Left hindlimb (tissue), 1 donor: Measurements from ENCODE around the gene RMND1.
"Not testable (repeated sequence)": the region's sequence is repeated elsewhere in the genome, so short reads cannot be mapped to it uniquely, and the experiment has no call there.

ENCODE experiments used
- DNase-seq: peaks from one replicate; pipeline ENCODE4 v3.0.0-alpha.2; 2018

The RMND1 gene, protein sequence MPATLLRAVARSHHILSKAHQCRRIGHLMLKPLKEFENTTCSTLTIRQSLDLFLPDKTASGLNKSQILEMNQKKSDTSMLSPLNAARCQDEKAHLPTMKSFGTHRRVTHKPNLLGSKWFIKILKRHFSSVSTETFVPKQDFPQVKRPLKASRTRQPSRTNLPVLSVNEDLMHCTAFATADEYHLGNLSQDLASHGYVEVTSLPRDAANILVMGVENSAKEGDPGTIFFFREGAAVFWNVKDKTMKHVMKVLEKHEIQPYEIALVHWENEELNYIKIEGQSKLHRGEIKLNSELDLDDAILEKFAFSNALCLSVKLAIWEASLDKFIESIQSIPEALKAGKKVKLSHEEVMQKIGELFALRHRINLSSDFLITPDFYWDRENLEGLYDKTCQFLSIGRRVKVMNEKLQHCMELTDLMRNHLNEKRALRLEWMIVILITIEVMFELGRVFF

DNA sequence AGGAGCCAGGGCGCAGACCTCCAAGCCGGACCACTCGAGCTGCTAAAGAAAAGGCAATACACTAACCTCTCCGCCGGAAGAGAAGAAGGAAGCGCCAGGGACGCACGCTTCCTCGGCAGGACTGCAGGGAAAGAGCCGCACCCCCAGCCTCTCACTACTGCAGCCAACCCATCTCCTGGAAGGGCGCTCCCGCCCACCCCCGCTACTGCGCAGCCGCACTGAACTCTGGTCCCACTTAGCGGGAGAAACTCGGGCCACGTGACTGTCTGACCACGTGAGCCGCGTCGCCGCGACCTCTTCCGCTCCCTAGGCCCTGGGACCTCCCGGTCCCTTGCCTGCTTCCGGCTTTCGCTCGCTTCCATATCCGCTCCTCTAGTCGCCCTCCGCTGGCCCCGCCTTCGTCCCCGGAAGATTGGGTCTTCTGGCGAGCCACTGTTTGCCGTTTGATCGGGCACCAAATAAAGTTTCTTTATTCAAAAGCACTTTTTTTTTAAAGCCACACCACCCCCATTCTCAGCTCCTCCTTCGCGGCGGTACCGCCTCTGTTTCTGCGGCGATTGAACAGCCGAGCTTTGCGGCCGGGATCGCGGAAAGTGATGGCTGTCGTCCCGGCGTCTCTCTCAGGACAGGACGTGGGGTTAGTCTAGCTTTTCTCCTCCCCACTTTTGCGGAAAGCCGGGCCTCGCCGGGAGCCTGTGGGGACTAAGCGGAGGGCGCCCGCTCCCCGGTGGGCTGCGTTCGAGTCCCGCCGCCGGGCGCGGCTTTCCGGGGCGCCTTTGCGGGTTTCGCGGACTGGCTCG lies at the start of gene RMND1:
Gene RMND1, minus strand, starts transcription at position 177 of the 800 bp plus-strand sequence. CDS start 6,315 bp downstream, outside the sequence.
- DNase-seq, result peak; percentile 100

DNA sequence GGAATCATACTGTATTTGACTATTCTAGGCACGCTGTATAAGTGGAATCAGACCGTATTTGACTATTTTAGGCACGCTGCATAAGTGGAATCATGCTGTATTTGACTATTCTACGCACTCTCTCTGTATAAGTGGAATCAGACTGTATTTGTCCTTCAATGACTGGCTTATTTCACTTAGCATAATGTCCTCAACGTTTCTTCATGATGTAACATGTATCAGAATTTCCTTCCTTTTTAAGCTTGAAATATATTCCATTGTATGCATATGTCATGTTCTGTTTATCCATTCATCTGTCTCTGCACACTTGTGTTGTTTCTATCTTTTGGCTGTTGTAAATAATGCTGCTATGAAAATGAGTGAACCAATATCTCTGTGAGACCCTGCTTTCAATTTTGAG lies 47.6 kb upstream of the RMND1 start:
- no peak for DNase-seq

DNA sequence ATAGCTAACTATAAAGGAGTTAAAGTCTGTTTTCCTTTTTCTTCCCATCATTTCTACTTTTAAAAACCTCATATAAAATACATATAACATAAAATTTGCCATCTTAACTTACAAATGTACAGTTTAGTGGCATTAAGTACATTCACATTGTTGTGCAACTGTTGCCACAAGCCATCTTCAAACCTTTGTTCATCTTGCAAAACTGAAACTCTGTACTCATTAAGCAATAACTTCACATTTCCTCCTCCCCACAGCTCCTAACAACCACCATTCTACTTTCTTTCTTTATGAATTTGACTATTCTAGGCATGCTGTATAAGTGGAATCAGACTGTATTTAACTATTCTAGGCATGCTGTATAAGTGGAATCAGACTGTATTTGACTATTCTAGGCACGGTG lies 46.4 kb upstream of the RMND1 start:
- no peak for DNase-seq

DNA sequence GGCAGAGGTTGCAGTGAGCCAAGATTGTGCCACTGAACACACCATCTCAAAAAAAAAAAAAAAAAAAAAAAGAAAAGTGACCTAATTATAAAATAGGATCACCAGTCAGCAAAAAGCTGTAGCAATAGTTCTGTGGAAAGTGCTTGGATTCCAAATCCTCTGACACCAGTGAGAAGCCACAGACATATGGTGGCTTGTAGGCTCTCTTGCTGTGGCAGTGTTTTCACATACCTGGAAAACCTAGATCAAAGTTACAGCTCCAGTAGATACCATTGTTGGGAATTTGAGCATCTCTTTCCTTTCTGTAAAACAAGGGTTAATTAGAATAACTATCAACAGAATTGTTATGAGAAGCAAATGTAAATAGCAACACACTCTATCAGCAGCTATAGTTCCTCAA lies 46.0 kb upstream of the RMND1 start:
- DNase-seq, result no peak

DNA sequence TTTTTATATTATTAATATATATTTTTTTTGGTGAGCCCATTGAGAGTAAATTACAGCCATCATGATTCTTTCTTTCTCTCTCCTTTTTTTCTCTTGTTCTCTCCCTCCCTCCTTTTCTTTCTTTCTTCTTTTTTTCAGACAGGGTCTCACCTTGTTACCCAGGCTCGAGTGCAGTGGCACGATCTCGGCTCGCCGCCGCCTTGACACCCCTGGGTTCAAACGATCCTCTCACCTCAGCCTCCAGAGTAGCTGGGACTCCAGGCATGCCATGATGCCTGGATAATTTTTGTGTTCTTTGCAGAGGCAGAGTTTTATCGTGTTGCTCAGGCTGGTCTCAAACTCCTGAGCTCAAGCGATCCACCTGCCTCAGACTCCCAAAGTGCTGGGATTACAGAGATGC lies 43.5 kb upstream of the RMND1 start:
- no peak for DNase-seq

DNA sequence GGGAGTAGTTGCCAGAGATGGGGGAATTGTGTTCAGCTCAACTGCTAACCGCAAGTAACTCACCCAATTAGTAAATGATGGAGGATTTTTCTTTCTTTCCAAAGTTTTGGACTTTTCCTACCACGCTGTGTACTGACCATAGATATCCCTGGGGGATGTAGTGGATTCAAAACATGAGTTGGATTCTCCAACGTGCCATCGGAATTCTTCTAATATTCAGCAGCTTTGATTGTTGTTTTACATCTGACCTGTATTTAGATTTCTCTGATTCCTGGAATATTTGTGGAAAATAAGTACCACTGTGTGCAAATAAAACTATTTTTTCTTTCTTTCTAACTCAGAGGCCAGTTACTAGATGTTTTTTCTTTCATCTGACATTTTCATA lies 43.0 kb upstream of the RMND1 start:
- no peak for DNase-seq

DNA sequence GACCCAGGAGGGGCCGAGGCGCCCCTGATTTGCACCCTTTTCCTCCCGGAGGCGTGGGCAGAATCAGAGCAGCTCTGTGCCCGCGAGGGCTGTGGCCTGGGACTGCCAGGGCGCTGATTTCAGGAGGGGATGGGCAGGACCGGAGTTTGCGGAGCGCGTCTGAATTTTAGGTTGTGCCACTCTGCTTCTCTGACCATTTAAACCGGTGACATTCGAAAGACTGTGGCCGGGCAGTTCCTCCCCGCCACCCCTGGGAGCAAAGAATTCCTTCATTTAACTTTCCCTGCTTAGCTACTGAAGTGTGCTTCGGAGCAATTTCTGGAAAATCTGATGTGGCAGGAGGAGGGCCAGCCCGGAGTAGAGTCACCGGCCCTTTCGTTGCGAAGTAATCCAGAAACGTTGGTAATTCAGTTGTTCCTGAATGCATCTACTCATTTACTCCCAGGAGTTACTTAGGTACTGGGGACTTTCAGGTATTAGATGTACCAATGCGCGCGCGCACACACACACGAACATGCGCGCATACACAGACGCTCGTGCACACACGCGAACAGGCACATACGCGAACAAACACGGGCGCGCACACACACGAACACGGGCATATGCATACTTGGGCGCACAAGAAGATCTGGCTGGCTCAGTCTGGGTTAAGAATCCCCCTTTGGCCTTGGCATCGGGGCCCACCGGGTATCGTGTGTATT lies 42.5 kb upstream of the RMND1 start:
- peak; percentile 78 for DNase-seq

DNA sequence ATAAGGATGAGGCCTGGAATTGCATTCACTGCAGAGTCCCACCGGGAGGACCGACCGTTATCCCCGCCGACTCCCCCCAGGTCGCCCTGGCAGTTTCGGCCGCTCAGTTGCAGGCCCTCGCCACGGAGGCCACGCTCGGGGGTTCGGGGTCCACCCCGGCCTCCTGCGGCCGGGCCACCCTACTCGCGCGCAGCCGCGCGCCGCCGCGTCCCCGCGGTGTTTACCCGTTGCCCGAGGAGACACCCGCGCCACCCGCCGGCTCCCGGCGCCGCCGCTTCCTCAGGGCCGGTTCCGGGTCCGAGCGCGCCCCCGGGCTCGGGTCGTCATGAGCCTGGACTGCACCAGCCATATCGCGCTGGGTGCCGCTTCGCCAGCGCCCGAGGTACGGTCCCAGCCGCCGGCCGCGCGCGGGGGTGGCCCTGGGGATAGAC lies 41.9 kb upstream of the RMND1 start, which contains the start of gene CCDC170:
Gene CCDC170, plus strand, starts transcription at position 214 of the 431 bp plus-strand sequence. Its CDS starts 112 bp downstream, at position 326.
- DNase-seq, result peak; percentile 71

DNA sequence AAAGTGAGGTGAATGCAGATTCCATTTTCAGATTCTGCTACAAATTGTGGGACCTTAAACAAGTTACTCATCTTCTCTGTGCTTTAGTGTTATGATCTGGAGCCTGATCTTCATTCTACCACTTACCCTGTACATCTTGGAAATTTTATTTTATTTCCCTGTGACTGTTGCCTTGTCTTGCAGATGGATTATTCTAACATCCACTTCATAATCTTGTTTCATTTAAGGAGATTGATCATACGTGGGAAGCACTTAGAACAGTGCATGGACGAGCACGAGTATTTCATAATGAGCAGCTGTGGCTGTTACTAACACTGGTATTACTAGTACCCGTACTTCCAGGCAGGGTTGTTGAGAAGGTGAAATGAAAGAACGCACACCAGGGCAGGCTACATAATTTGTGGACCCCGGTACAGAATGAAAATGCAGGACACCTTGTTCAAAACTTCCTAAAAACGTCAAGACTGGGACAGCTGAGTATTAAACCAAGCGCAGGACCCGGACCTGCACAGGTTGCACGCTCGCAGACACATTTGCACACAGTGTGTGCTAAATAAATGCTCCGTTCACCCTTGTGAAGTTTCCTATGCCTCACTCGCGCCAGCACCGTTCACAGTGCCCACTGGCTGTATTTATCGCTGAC lies 41.4 kb upstream of the RMND1 start:
- DNase-seq, result no peak

DNA sequence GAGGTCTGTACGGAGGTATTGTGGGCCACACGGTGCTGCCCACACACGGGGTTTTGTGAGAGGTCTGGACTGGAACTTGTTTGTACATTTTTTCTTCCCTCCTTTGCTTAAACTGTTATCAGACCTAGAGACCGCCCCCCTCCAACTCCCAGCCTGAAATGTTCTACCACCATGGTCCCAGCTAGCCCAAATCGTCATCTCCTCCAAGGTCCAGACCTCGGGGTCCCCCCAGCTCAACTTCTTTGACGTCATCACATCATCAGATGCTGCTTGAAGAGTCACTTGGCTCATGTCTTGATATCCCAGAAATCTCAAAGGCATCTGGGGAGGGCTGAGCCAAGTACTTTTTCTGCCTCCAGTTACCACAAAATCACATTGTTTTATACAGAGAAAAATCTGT lies 39.1 kb upstream of the RMND1 start:
- DNase-seq, result no peak

DNA sequence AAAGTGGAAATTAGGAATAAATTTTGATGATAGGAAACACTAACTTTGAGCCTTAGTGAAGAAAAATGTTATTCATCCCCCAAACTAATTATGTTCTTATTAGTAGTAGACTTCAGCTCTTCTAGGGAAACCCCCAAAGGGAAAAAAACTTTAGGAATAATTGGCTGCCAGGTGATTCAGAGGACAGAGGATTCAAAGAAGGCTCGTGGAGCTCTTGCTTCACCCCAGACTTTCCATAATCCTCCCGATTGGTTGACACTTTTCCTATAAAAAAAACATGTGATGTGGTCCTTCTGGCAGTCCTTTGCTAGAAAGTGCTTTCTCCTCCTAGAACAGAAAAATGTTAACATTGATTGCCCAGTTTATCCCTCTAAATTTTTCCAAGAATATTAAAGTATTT lies 36.3 kb upstream of the RMND1 start:
- DNase-seq, result no peak

DNA sequence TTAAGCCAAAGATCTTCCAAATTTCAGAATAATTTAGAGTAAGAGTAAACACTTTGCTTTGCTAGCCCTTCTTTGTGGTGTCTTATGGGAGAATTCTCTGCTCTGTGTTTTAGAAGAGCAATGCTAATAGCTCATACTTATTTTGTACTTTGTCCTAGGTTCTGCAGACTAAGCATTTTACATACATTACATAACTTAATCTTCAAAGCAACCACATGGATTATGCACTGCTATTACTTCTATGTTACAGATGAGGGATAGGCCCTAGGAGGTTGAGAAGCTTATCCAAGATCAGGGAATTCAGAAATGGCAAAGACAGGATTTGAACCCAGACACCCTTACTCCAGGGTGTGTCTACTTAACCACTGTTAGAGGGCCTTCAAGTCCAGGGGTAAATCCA lies 32.1 kb upstream of the RMND1 start:
- DNase-seq, result no peak

DNA sequence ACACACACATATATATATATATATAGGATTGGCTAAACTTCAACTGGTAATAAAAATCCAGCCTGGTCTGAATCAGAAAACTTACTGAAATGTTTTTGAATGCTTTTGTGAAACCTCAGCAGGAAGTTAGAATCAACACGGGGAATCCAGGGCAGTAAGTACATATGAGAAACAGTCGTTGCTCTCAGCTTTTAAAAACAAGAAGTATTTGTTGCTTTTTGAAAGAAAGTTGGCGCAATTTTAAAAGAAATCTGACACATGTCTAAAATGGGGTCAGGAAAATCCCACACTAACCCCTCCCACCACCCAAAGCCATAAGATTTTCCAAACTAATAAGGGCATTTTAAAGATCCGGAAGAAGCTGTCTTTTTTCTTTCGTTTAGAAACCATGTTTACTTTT lies 30.4 kb upstream of the RMND1 start:
- DNase-seq, result no peak

DNA sequence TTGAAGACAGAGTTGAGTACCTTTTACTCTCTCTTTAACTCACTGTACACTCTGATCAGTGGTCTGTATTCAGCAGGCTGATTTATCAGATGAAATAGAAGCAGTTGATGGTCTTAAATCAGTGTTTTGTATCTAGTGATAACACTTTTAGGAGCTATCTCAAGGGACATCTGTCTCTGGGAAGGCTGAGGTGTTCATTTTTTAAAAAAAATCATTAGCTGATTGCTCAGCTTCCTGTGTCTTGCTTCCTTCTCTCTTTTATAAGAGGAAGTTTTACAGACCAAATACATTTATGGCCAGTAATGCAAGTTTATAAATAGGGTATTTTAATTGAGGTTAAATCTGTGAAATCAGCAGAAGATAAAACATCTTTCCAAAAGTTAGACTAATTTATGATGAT lies 29.9 kb upstream of the RMND1 start:
- no peak for DNase-seq

DNA sequence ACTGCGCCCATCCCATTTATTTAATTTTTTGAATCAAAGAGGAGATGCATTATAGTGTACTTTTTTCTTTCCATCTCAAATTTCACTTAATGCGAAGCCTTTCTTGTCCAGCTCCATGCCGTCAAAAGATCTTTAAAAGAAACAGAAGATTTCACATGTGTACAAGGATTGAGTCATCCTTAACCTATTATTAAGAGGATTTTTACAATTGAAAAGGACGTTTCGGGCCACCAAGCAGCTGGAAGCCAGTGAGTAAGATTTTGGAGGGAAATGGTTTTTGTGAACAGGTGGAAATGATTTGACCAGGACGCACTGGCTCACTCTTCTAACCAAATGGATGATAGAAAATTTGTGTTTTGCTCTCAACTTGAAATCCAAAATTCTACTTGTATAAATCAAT lies 26.7 kb upstream of the RMND1 start:
- DNase-seq, result no peak

DNA sequence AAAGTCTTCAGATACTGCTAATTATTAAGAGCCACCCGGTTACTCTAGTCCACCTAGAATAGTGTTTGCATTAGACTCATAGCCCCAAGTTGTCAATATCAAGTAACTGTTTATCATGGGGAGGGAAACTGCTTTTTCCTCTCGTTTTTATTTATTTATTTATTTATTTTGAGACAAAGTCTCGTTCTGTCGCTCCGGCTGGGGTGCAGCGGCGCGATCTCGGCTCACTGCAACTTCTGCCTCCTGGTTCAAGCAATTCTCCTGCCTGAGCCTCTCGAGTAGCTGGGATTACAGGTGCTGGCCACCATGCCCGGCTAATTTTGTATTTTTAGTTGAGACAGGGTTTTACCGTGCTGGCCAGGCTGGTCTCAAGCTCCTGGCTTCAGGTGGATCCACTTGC lies 25.8 kb upstream of the RMND1 start:
- no peak for DNase-seq

DNA sequence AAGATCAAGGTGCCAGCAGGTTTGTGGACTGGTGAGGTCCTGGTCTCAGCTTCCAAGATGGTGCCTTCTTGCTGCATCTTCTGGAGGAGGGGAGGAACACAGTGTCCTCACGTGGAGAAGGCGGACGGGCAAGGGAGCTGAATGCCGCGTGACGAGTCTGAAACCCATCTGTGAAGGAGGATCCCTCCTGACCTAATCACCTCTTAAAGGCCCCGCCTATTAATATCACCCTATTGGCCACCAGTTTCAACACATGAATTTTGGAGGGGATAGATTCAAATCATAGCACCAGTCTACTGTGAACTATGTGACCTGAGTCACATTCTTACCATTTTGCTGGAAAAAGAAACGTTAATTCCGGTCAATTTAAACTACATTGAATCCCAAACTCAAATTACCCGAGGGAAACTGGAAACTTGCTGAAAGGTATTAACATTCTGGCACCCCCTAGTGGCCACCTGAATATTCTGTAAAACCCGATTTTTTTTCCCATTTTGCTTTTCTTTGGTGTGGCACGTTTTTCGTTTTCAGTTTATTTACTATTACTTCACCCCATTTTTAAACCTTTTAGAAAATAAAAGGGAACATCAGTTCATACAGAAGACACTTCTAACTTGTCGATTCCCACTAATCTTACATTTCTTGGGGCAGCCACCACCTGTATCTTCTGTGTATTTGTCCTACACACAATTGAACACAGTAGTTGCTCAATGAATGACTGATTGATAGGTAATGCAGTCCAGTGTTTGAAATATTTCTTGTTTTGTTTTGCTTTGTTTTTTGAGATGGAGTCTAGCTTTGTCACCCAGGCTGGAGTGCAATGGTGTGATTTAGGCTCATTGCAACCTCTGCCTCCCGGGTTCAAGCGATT lies 24.0 kb upstream of the RMND1 start:
- DNase-seq, result no peak

DNA sequence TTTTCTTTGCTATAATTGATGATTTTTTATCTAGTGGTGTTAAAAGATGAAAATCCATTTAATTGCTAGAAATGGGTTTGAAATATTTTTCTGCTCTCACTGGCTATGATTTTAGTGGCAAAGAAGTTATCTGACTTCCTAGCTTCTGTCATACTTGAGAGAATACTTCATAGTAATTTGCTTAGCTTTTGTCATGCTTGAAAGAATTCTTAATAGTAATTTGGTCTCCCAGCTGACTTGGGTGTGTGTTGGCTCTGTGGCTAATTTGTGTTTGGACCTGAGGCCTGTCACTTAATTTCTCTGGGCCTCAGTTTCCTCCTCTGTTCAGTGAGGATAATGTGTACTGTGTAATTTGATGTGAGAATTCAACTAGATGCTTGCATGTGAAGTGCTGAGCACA lies 12.8 kb upstream of the RMND1 start:
- DNase-seq, result no peak

DNA sequence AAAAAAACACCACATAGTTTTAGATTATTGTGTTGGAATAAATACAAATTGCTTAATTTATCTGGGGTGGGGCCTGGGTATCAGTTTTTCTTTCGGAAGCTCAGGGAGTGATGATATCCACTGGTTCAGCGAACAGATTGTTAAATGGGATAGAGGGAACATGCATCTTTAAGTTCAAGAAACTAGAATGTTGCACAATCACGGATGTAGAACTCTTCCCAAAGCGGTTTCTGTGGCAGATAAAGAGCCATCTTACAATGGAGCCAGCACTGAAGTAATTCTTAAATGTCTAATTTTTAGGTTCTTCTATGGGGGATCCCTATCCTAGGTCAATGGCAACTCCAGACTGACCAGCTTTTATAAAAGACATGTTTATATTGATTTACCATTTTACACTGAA lies 9.7 kb upstream of the RMND1 start:
- DNase-seq, result no peak

DNA sequence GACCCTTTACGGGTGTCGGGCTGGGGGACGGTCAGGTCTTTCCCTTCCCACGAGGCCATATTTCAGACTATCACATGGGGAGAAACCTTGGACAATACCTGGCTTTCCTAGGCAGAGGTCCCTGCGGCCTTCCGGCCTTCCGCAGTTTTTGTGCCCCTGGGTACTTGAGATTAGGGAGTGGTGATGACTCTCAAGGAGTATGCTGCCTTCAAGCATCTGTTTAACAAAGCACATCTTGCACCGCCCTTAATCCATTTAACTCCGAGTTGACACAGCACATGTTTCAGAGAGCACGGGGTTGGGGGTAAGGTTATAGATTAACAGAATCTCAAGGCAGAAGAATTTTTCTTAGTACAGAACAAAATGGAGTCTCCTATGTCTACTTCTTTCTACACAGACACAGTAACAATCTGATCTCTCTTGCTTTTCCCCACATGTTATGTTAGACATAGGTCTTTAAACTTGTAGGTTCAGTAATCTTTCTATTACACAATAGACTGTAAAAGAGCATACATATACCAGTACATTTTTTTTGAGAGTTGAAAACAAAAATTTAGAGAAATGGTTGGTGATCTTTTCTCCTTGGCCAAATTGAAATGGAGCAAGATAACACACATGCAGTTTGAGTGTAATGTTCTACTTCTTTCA lies 3.9 kb upstream of the RMND1 start:
- not testable (repeated sequence) for DNase-seq

DNA sequence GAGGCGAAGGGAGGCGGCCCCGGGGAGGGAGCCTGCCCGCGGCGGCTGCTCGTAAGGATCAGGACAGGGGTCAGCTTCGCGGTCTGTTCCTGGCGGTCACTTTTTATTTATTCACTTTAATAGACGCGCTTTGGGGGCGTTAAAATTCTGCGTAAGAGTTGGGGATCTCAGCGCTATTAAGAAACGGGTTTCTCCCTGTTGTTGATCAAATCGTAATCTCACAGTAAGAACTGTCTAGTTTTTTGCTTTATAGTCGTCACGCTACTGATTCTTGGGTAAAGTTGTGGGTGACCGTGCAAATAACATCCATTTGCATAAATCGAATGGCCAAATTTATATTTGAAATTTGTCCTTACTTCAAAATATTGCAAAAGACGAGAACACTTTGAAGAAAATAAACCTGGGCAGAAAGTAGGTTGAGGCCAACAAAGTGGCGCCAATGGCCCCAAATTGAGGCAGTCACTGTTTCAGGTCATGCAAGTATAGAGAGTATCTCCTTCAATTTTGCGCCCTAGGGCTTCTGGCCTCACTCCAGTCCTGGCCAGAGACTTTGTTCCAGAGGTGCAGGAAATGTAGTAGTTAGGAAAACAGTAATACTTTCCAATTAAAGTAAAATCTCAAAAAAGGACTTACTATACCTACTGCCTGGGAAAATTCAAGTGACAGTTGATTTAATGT lies 963 bp upstream of the RMND1 start:
- peak; percentile 44 for DNase-seq
